ENCODE measurements around the gene PVALB.

GRCh38 chr22:36806835-36807234, 10.0 kb downstream of the PVALB start:
- TF ChIP-seq SPI1 (IDR thresholded peaks at IDR 0.05; ENCODE audit: low read depth, low read length) (no peak), POLR2A (IDR thresholded peaks at IDR 0.05; ENCODE audit: low read depth, low read length) (no peak)
